Endothelial cell of umbilical vein (primary cell): ENCODE data around the gene PERM1. TPM values are rescaled to one million over a fixed set of nuclear protein-coding genes. Genes with fewer than 3 reads are reported as not detected.

Experiments used
- BruUV-seq: library from RNA; stranded (reverse); fragments of 400-500 nt; replicated peaks from 2 replicates; lab custom pipeline; 2021; lab: Mats Ljungman, UMichigan
- CTCF ChIA-PET: fragments of 300-600, 350-600 bp; sonication (Branson Sonifier 250); formaldehyde crosslinking; loops from one replicate; lab custom pipeline; 2021; ENCODE audit warnings: antibody characterized with exemption, inconsistent platforms; lab: Charles Lee
- POLR2A ChIA-PET: fragments of 300-600, 350-600 bp; sonication (Branson Sonifier 250); formaldehyde crosslinking; loops from one replicate; lab custom pipeline; 2021; ENCODE audit warnings: antibody characterized with exemption, inconsistent platforms; lab: Charles Lee
- DNase-seq: peaks from one replicate; pipeline ENCODE4 v3.0.0-alpha.2; 2011; ENCODE audit warnings: low read depth, low spot score
- FAIRE-seq: peaks from 2 replicates; lab custom pipeline; 2011; peaks lifted over from hg19 to GRCh38; lab: Jason Lieb, UNC
- H2AFZ ChIP-seq: 2 replicates; pipeline ENCODE4 v1.6.0; 2012; ENCODE audit warnings: low read depth, low read length, control low read depth, inconsistent platforms
- H3K27ac ChIP-seq: 2 replicates; pipeline ENCODE4 v1.5.1; 2011; ENCODE audit warnings: low read depth, mild to moderate bottlenecking, control low read depth, low read length, moderate library complexity; ENCODE audit not compliant: insufficient read depth
- H3K27me3 ChIP-seq, 2 experiments: 2 replicates each; pipeline versions ENCODE4 v1.6.0 to v1.6.1; 2011; ENCODE audit warnings: low read length in 2 of 2, mixed read lengths in 1 of 2; ENCODE audit not compliant: control insufficient read depth in 2 of 2, insufficient read depth in 2 of 2
- H3K36me3 ChIP-seq, 2 experiments: 2 replicates in 1 of 2; 3 replicates in 1 of 2; pipeline ENCODE4 v1.5.1; 2011; ENCODE audit warnings: low read length in 2 of 2, mild to moderate bottlenecking in 1 of 2, moderate library complexity in 1 of 2; ENCODE audit not compliant: control insufficient read depth in 2 of 2, insufficient read depth in 2 of 2; ENCODE audit errors: extremely low read depth in 1 of 2
- H3K4me1 ChIP-seq: 3 replicates; pipeline ENCODE4 v1.5.1; 2011; ENCODE audit warnings: mild to moderate bottlenecking, low read length; ENCODE audit not compliant: control insufficient read depth, insufficient read depth; ENCODE audit errors: extremely low read depth
- H3K4me2 ChIP-seq: 2 replicates; pipeline ENCODE4 v1.6.1; 2011; ENCODE audit warnings: low read length, control low read depth, mixed read lengths; ENCODE audit not compliant: insufficient read depth
- H3K4me3 ChIP-seq, 3 experiments: fragments of 200-600 bp in 1 of 3; sonication (generic), shearing (Covaris generic) in 1 of 3; replicated peaks in 1 of 3; 2 replicates each; pipeline ENCODE4 v1.5.1; 2011 to 2016; ENCODE audit warnings: control low read depth in 3 of 3, low read length in 3 of 3, mild to moderate bottlenecking in 2 of 3, inconsistent platforms in 1 of 3, low read depth in 1 of 3, moderate library complexity in 1 of 3; ENCODE audit not compliant: insufficient read depth in 1 of 3
- H3K79me2 ChIP-seq: 2 replicates; pipeline ENCODE4 v1.6.0; 2012; ENCODE audit warnings: low read length, inconsistent platforms; ENCODE audit not compliant: control insufficient read depth, insufficient read depth
- H3K9ac ChIP-seq: replicated peaks from 2 replicates; pipeline ENCODE3; 2011; ENCODE audit warnings: low read length, control low read depth; ENCODE audit not compliant: insufficient read depth; ENCODE audit errors: extremely low read depth
- H3K9me1 ChIP-seq: replicated peaks from 3 replicates; pipeline ENCODE4 v1.6.0; 2011; ENCODE audit warnings: mild to moderate bottlenecking, low read length; ENCODE audit not compliant: control insufficient read depth, insufficient read depth; ENCODE audit errors: extremely low read depth
- H3K9me3 ChIP-seq: replicated peaks from 2 replicates; pipeline ENCODE4 v1.5.1; 2012; ENCODE audit warnings: low read length, inconsistent platforms; ENCODE audit not compliant: control insufficient read depth, insufficient read depth
- H4K20me1 ChIP-seq: replicated peaks from 2 replicates; pipeline ENCODE3; 2011; ENCODE audit warnings: mild to moderate bottlenecking, low read length; ENCODE audit not compliant: control insufficient read depth, insufficient read depth; ENCODE audit errors: extremely low read depth
- EZH2 ChIP-seq: IDR thresholded peaks from 2 replicates; pipeline ENCODE4 v1.6.1; 2012; ENCODE audit warnings: borderline replicate concordance, low read depth, mild to moderate bottlenecking, moderate library complexity, low read length, inconsistent platforms; ENCODE audit not compliant: severe bottlenecking
- FOS ChIP-seq: IDR thresholded peaks from 2 replicates; pipeline ENCODE4 v1.6.1; 2011; ENCODE audit warnings: mild to moderate bottlenecking, low read length, moderate library complexity, borderline replicate concordance; ENCODE audit not compliant: insufficient read depth
- GATA2 ChIP-seq: IDR thresholded peaks from 2 replicates; pipeline ENCODE4 v1.7.0; 2011; ENCODE audit warnings: low read depth, mild to moderate bottlenecking, moderate library complexity, mixed read lengths, low read length; ENCODE audit not compliant: insufficient read length, insufficient read depth
- JUN ChIP-seq: IDR thresholded peaks from 2 replicates; pipeline ENCODE4 v1.6.1; 2011; ENCODE audit warnings: borderline replicate concordance, low read depth; ENCODE audit not compliant: insufficient read length, insufficient read depth
- POLR2AphosphoS5 ChIP-seq: IDR thresholded peaks from 2 replicates; pipeline ENCODE4 v1.6.1; 2012; ENCODE audit warnings: low read depth, mild to moderate bottlenecking, control low read depth, low read length, moderate library complexity; ENCODE audit not compliant: insufficient read depth
- dilution Hi-C: fragments of 300-500 bp; cut with MboI; formaldehyde crosslinking; loops from one replicate; pipeline ENCODE4 v1.15.0; 2019; ENCODE audit warnings: low sequenced_read_pairs; ENCODE audit not compliant: extremely low pct_ligation_motif_present
- intact Hi-C: fragments of 100-400 bp; cut with micrococcal nuclease; formaldehyde crosslinking; loops from one replicate; pipeline ENCODE4 v1.10.0; 2022
- polyA plus RNA-seq, 4 experiments: library from polyadenylated mRNA; depleted of rRNA in 3 of 4; stranded (reverse) in 3 of 4; unstranded in 1 of 4; fragments of >200 nt; gene quantifications; 2 replicates each; pipeline versions ENCODE4 v1.2.1 to v1.2.3, GENCODE V29; 2011 to 2012; ENCODE audit warnings: missing spikeins in 1 of 4
- total RNA-seq: library from RNA; stranded (reverse); gene quantifications from 2 replicates; pipeline ENCODE4 v1.2.3, GENCODE V29; 2021
- TF ChIP-seq, protein P1 (sequence below): IDR thresholded peaks from 2 replicates; pipeline ENCODE4 v1.6.1; 2011; ENCODE audit not compliant: insufficient read depth, insufficient read length

PERM1 gene
- total and polyA plus RNA-seq, 2 donors (not counting 3 experiments of a cell fraction or from before 2014, with no cell fraction given): not detected

- H3K9me3 ChIP-seq: no peaks in the 10 kb centered on the region
- no peaks in the 10 kb centered on the region for H3K9me1 ChIP-seq
- DNase-seq: no peak
- H3K27me3 ChIP-seq: peaks cover 2% of the 10 kb centered on the region in 2 experiments
- H3K36me3 ChIP-seq: no peaks in the 10 kb centered on the region
- FAIRE-seq: no peak
- H2AFZ ChIP-seq: no peak overlapping the region
- dilution Hi-C loops: no loop called here
- no peak overlapping the region for H3K4me3 ChIP-seq
- no peak overlapping the region for H3K4me2 ChIP-seq
- no peaks in the 10 kb centered on the region for H4K20me1 ChIP-seq
- H3K27ac ChIP-seq: no peak overlapping the region
- no TSS peak for BruUV-seq
- no peaks in the 10 kb centered on the region for H3K79me2 ChIP-seq
- H3K9ac ChIP-seq: no peak overlapping the region
- intact Hi-C loops: no loop called here
- ChIA-PET POLR2A (no interaction called here), CTCF (interaction anchor here (1.2 kb wide), 1 partner anchor 11 kb away, joined by 3 read pairs; no protein-coding TSS in a partner anchor)
- no peaks in the 10 kb centered on the region for H3K4me1 ChIP-seq
- TF ChIP-seq JUN (no peak), FOS (no peak)
- TF ChIP-seq, protein P1, sequence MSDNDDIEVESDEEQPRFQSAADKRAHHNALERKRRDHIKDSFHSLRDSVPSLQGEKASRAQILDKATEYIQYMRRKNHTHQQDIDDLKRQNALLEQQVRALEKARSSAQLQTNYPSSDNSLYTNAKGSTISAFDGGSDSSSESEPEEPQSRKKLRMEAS: no peak
Observed at GRCh38 chr1:973459-974292, 8.2 kb downstream of the PERM1 start.

DNA sequence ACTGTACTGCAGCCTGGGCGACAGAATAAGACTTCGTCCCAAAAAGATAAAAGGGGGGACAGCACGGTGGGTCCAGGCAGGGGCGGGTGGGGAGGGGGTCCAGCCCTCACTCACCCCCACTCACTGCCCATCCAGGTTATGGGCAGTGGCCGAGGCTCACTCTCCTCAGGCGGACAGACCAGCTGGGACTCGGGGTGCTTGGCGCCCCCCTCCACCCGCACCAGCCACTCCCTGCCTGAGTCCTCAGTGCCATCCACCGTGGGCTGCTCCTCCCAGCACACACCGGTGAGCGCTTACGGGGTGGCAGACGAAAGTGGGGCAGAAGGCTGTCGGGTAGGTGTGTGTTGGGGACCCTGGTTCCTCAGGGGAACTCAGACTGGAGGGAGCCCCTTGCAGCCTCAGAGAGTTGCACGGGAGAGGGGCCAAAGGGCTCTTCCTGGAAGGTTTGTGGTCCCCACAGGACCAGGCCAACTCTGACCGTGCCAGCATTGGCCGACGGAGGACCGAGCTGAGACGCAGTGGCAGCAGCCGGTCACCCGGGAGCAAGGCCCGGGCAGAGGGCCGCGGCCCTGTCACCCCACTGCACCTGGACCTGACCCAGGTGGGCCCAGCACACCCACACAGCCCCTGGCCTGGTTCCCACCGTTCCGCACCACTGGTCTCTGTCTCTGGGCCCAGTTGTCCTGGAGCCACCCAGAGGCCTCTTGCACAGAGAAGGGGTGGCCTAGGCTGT, 9.0 kb downstream of the PERM1 start:
- H3K4me2 ChIP-seq: no peak overlapping the region
- H3K36me3 ChIP-seq: no peaks in the 10 kb centered on the region
- H2AFZ ChIP-seq: no peak overlapping the region
- no peak for DNase-seq
- no peak overlapping the region for H3K4me3 ChIP-seq
- peaks cover 2% of the 10 kb centered on the region in 2 experiments for H3K27me3 ChIP-seq
- no peaks in the 10 kb centered on the region for H3K9me1 ChIP-seq
- H3K27ac ChIP-seq: no peak overlapping the region
- H3K9ac ChIP-seq: no peak overlapping the region
- intact Hi-C loops: no loop called here
- no peaks in the 10 kb centered on the region for H3K9me3 ChIP-seq
- CTCF ChIA-PET: no interaction called here
- H4K20me1 ChIP-seq: no peaks in the 10 kb centered on the region
- no peak for TF ChIP-seq POLR2AphosphoS5
- TF ChIP-seq, protein P1: no peak
- no peak for TF ChIP-seq GATA2
- no peak for TF ChIP-seq EZH2
- POLR2A ChIA-PET: no interaction called here
- no TSS peak for BruUV-seq
- no peaks in the 10 kb centered on the region for H3K4me1 ChIP-seq
- dilution Hi-C loops: no loop called here
- no peaks in the 10 kb centered on the region for H3K79me2 ChIP-seq
- FAIRE-seq: no peak
